ENCODE results near the gene EBI3.

- TF ChIP-seq POLR2A (IDR thresholded peaks at IDR 0.05) (no peak), CTCF (IDR thresholded peaks at IDR 0.05) (no peak)
Observed at GRCh38 chr19:4267901-4268815, 38.8 kb downstream of the EBI3 start.
